GM12878 (cell line): Measurements from ENCODE around the gene ELAVL1. TPM values are rescaled to one million over a fixed set of nuclear protein-coding genes. Genes with fewer than 3 reads are reported as not detected.

ENCODE experiments used
- ATAC-seq: fragments of 200-7000 bp; cut with Tn5 transposase; 3 replicates; pipeline ENCODE4 v1.9.1; 2020; ENCODE audit warnings: mild to moderate bottlenecking, moderate library complexity
- BruUV-seq: library from RNA; stranded (reverse); fragments of 400-500 nt; replicated peaks from 2 replicates; lab custom pipeline; 2021; lab: Mats Ljungman, UMichigan
- CTCF ChIA-PET: fragments of 300-600 bp; sonication (Branson Sonifier 250); formaldehyde crosslinking; extraction: SDS; loops from one replicate; lab custom pipeline; 2021; ENCODE audit warnings: inconsistent platforms; lab: Yijun Ruan, JAX
- POLR2A ChIA-PET: fragments of 350-600 bp; formaldehyde crosslinking; extraction: SDS; loops from one replicate; lab custom pipeline; 2021; ENCODE audit warnings: inconsistent platforms; lab: Charles Lee
- RAD21 ChIA-PET: fragments of 300-600 bp; sonication (Branson Sonifier 250); formaldehyde crosslinking; loops from one replicate; lab custom pipeline; 2023; ENCODE audit warnings: antibody characterized with exemption; ENCODE audit not compliant: unreplicated experiment; lab: Charles Lee
- SMC1A ChIA-PET: fragments of 300-600 bp; sonication (Branson Sonifier 250); formaldehyde crosslinking; loops from one replicate; lab custom pipeline; 2023; ENCODE audit not compliant: unreplicated experiment, uncharacterized antibody; lab: Charles Lee
- DNase-seq: peaks from one replicate; pipeline ENCODE4 v3.0.0-alpha.2; 2011; ENCODE audit warnings: low read depth, low spot score
- FAIRE-seq: peaks from 3 replicates; lab custom pipeline; 2011; peaks lifted over from hg19 to GRCh38; lab: Jason Lieb, UNC
- H2AFZ ChIP-seq: 2 replicates; pipeline ENCODE4 v1.6.0; 2011; ENCODE audit warnings: low read depth, low read length, control low read depth; ENCODE audit not compliant: control insufficient read depth
- H3K27ac ChIP-seq: 2 replicates; pipeline ENCODE4 v1.5.1; 2011; ENCODE audit warnings: control low read depth; ENCODE audit not compliant: control insufficient read depth, insufficient read depth
- H3K27me3 ChIP-seq, 2 experiments: replicated peaks in 1 of 2; 2 replicates each; pipeline versions ENCODE4 v1.6.0 to v1.6.1; 2011; ENCODE audit warnings: low read length in 1 of 2; ENCODE audit not compliant: control insufficient read depth in 2 of 2, insufficient read depth in 2 of 2
- H3K36me3 ChIP-seq, 2 experiments: 2 replicates each; pipeline ENCODE4 v1.5.1; 2011; ENCODE audit warnings: low read length in 1 of 2; ENCODE audit not compliant: control insufficient read depth in 2 of 2, insufficient read depth in 2 of 2
- H3K4me1 ChIP-seq: 2 replicates; pipeline ENCODE4 v1.6.1; 2011; ENCODE audit warnings: mild to moderate bottlenecking, low read length, moderate library complexity, mixed read lengths; ENCODE audit not compliant: control insufficient read depth, insufficient read depth
- H3K4me2 ChIP-seq: 2 replicates; pipeline ENCODE4 v1.6.0; 2011; ENCODE audit warnings: control low read depth; ENCODE audit not compliant: control insufficient read depth, insufficient read depth
- H3K4me3 ChIP-seq: fragments of 200-600 bp; sonication (generic); 2 replicates; pipeline ENCODE4 v1.5.1; 2016
- H3K79me2 ChIP-seq: 2 replicates; pipeline ENCODE4 v1.6.0; 2011; ENCODE audit warnings: low read length; ENCODE audit not compliant: control insufficient read depth, insufficient read depth
- H3K9ac ChIP-seq: 2 replicates; pipeline ENCODE4 v1.8.0; 2011; ENCODE audit warnings: low read length, control low read depth, mixed read lengths; ENCODE audit not compliant: control insufficient read depth, insufficient read depth
- H3K9me3 ChIP-seq: replicated peaks from 3 replicates; pipeline ENCODE4 v1.5.1; 2011; ENCODE audit warnings: mild to moderate bottlenecking, low read length; ENCODE audit not compliant: control insufficient read depth, insufficient read depth
- H4K20me1 ChIP-seq: 2 replicates; pipeline ENCODE4 v1.6.0; 2011; ENCODE audit not compliant: control insufficient read depth, insufficient read depth
- ASH2L ChIP-seq: fragments of 300-600, 200-600 bp; sonication (generic); IDR thresholded peaks from 2 replicates; pipeline ENCODE4 v1.6.1; 2017; ENCODE audit warnings: low read depth, mild to moderate bottlenecking, borderline replicate concordance
- BCL11A ChIP-seq: IDR thresholded peaks from 2 replicates; pipeline ENCODE4 v1.6.1; 2011; ENCODE audit warnings: low read depth, low read length
- CBX5 ChIP-seq: sonication (generic); IDR thresholded peaks from 2 replicates; pipeline ENCODE4 v1.6.1; 2016; ENCODE audit warnings: low read depth, moderate library complexity, mild to moderate bottlenecking, inconsistent platforms
- EGR1 ChIP-seq, 2 experiments: IDR thresholded peaks; 1 replicate in 1 of 2; 2 replicates in 1 of 2; pipeline ENCODE4 v1.6.1; 2011 to 2012; ENCODE audit warnings: low read depth in 2 of 2, low read length in 2 of 2, borderline replicate concordance in 1 of 2, mild to moderate bottlenecking in 1 of 2, moderate library complexity in 1 of 2
- FOS ChIP-seq: IDR thresholded peaks from 3 replicates; pipeline ENCODE4 v1.6.1; 2011; ENCODE audit warnings: borderline replicate concordance; ENCODE audit not compliant: insufficient read length; ENCODE audit errors: extremely low read depth
- FOXM1 ChIP-seq: IDR thresholded peaks from 2 replicates; pipeline ENCODE4 v1.6.1; 2012; ENCODE audit warnings: low read depth, mild to moderate bottlenecking, inconsistent platforms, low read length, moderate library complexity
- GABPA ChIP-seq: IDR thresholded peaks from 2 replicates; pipeline ENCODE4 v1.6.1; 2014; ENCODE audit warnings: antibody characterized with exemption, low read depth, mild to moderate bottlenecking, inconsistent platforms
- MAX ChIP-seq: IDR thresholded peaks from 2 replicates; pipeline ENCODE4 v1.6.1; 2012; ENCODE audit warnings: low read depth, low read length, improper control_type of control experiment
- NBN ChIP-seq: fragments of 450-650 bp; IDR thresholded peaks from 2 replicates; pipeline ENCODE4 v1.6.1; 2016
- NKRF ChIP-seq: fragments of 450-650 bp; conservative IDR thresholded peaks from 2 replicates; pipeline ENCODE4 v1.6.1; 2017; ENCODE audit warnings: mild to moderate bottlenecking, moderate library complexity
- SMAD1 ChIP-seq: fragments of 450-650 bp; IDR thresholded peaks from 2 replicates; pipeline ENCODE4 v1.6.1; 2018; ENCODE audit warnings: mild to moderate bottlenecking, low read depth; ENCODE audit not compliant: partially characterized antibody
- TCF7 ChIP-seq: IDR thresholded peaks from 2 replicates; pipeline ENCODE4 v1.6.1; 2014; ENCODE audit warnings: antibody characterized with exemption, borderline replicate concordance
- ZSCAN29 ChIP-seq: fragments of 450-650 bp; IDR thresholded peaks from 2 replicates; pipeline ENCODE4 v1.6.1; 2017; ENCODE audit warnings: mild to moderate bottlenecking, moderate library complexity
- WGBS: methylation state at CpG from one replicate; pipeline ENCODE4 v1.1.6; 2016; ENCODE audit warnings: low lambda C conversion rate; ENCODE audit not compliant: insufficient replicate concordance, insufficient coverage; ENCODE audit errors: missing lambda C conversion rate; 5-methylcytosine and 5-hydroxymethylcytosine counted together
- in situ Hi-C: fragments of 300-500 bp; cut with MboI; formaldehyde crosslinking; loops from 9 replicates; pipeline ENCODE4 v1.14.3; 2018; ENCODE audit warnings: mixed read lengths
- intact Hi-C: fragments of 100-400 bp; cut with micrococcal nuclease; formaldehyde crosslinking; loops from one replicate; pipeline ENCODE4 v1.14.2; 2022; ENCODE audit not compliant: unreplicated experiment
- polyA plus RNA-seq, 11 experiments: library from polyadenylated mRNA; depleted of rRNA in 4 of 11; unstranded in 6 of 11; stranded (reverse) in 5 of 11; fragments of >200 nt; fragmentation: Nextera tagmentation in 4 of 11; fragmentation: Illumina TruSeq in 1 of 11; extraction: Ambion mirVana in 4 of 11; extraction: Trizol in 1 of 11; gene quantifications; 1 replicate in 1 of 11; 2 replicates in 10 of 11; pipeline versions ENCODE4 v1.2.1 to v1.2.3, GENCODE V29; 2011 to 2016; ENCODE audit warnings: inconsistent platforms in 2 of 11, missing spikeins in 2 of 11, low read depth in 1 of 11
- total RNA-seq, 4 experiments: library from RNA; depleted of rRNA in 3 of 4; stranded (reverse); fragments of >200 nt in 3 of 4; fragmentation: Illumina TruSeq in 1 of 4; extraction: Trizol in 1 of 4; gene quantifications; 2 replicates each; pipeline versions ENCODE4 v1.2.1 to v1.2.3, GENCODE V29; 2013 to 2021
- TF ChIP-seq, protein P1 (sequence below): fragments of 450-650 bp; IDR thresholded peaks from 2 replicates; pipeline ENCODE4 v1.6.1; 2018; ENCODE audit warnings: mild to moderate bottlenecking, low read depth, moderate library complexity; ENCODE audit not compliant: partially characterized antibody
- TF ChIP-seq, protein P2 (sequence below): IDR thresholded peaks from 2 replicates; pipeline ENCODE4 v1.6.1; 2011; ENCODE audit warnings: low read depth, low read length, improper control_type of control experiment, borderline replicate concordance
- TF ChIP-seq, protein P3 (sequence below): fragments of 450-650 bp; IDR thresholded peaks from 2 replicates; pipeline ENCODE4 v1.6.1; 2016; ENCODE audit warnings: mild to moderate bottlenecking

ELAVL1 gene
- total and polyA plus RNA-seq, 10 of the 15 experiments (the other 5 are each of a cell fraction or from before 2014, with no cell fraction given): 7.4 to 155 (median 70.3) TPM

DNA sequence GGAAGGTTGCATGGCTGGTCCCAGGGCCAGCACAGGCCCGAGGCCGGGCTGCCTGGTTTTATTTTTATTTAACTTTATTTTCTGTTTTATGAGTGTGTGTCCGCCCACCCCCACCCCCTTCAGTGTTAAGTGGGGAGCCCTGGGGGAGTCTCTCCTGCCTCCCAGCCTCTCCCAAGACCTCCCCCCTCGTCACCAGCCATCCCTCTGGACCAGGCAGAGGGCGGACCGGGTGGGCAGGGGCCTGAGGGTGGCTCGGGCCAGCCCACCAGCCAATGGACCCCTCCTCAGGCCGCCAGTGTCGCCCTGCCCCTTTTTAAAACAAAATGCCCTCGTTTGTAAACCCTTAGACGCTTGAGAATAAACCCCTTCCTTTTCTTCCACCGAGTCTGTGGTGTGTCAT is 91.3 kb downstream of the ELAVL1 start (continued):
- no peak for TF ChIP-seq MAX
- no peak for TF ChIP-seq ASH2L
- no peak for TF ChIP-seq CBX5
- no peak for TF ChIP-seq NBN
- TF ChIP-seq FOS: no peak
- no peak for TF ChIP-seq GABPA
- TF ChIP-seq EGR1 (IDR thresholded peaks at IDR 0.05; ENCODE audit: borderline replicate concordance in 1 of 2, low read depth in 2 of 2, low read length in 2 of 2): no peak
- no peak for TF ChIP-seq TCF7
- no peak for TF ChIP-seq FOXM1

GRCh38 chr19:7913652-7914051 is 91.8 kb downstream of the ELAVL1 start:
- Histone ChIP-seq H3K27me3 (peaks cover 8 to 17% of the 10 kb centered on the region in 2 experiments), H2AFZ (no peak overlapping the region), H3K9me3 (no peaks in the 10 kb centered on the region; the same call in 2 of the 3 replicates), H3K9ac (no peak overlapping the region), H3K36me3 (peaks cover 0 to 14% of the 10 kb centered on the region in 2 experiments; a peak in 3 of 4 replicates), H3K27ac (no peak overlapping the region), H3K4me2 (no peak overlapping the region), H3K4me1 (no peaks in the 10 kb centered on the region), H3K4me3 (no peak overlapping the region), H4K20me1 (no peaks in the 10 kb centered on the region), H3K79me2 (no peaks in the 10 kb centered on the region)
- TSS peak; percentile 67 for BruUV-seq
- intact Hi-C loops (no loop called here), in situ Hi-C loops (no loop called here)
- ChIA-PET RAD21 (no interaction called here), CTCF (no interaction called here), POLR2A (no interaction called here), SMC1A (no interaction called here)
- 39% methylated on average over 10 of the region's 10 CpGs for WGBS
- no peak for DNase-seq
- FAIRE-seq: no peak
- no peak for ATAC-seq
- no peak for TF ChIP-seq ZSCAN29
- TF ChIP-seq, protein P1, sequence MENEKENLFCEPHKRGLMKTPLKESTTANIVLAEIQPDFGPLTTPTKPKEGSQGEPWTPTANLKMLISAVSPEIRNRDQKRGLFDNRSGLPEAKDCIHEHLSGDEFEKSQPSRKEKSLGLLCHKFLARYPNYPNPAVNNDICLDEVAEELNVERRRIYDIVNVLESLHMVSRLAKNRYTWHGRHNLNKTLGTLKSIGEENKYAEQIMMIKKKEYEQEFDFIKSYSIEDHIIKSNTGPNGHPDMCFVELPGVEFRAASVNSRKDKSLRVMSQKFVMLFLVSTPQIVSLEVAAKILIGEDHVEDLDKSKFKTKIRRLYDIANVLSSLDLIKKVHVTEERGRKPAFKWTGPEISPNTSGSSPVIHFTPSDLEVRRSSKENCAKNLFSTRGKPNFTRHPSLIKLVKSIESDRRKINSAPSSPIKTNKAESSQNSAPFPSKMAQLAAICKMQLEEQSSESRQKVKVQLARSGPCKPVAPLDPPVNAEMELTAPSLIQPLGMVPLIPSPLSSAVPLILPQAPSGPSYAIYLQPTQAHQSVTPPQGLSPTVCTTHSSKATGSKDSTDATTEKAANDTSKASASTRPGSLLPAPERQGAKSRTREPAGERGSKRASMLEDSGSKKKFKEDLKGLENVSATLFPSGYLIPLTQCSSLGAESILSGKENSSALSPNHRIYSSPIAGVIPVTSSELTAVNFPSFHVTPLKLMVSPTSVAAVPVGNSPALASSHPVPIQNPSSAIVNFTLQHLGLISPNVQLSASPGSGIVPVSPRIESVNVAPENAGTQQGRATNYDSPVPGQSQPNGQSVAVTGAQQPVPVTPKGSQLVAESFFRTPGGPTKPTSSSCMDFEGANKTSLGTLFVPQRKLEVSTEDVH: no peak
- no peak for TF ChIP-seq SMAD1
- TF ChIP-seq, protein P2, sequence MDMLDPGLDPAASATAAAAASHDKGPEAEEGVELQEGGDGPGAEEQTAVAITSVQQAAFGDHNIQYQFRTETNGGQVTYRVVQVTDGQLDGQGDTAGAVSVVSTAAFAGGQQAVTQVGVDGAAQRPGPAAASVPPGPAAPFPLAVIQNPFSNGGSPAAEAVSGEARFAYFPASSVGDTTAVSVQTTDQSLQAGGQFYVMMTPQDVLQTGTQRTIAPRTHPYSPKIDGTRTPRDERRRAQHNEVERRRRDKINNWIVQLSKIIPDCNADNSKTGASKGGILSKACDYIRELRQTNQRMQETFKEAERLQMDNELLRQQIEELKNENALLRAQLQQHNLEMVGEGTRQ: no peak
- no peak for TF ChIP-seq BCL11A
- TF ChIP-seq, protein P3, sequence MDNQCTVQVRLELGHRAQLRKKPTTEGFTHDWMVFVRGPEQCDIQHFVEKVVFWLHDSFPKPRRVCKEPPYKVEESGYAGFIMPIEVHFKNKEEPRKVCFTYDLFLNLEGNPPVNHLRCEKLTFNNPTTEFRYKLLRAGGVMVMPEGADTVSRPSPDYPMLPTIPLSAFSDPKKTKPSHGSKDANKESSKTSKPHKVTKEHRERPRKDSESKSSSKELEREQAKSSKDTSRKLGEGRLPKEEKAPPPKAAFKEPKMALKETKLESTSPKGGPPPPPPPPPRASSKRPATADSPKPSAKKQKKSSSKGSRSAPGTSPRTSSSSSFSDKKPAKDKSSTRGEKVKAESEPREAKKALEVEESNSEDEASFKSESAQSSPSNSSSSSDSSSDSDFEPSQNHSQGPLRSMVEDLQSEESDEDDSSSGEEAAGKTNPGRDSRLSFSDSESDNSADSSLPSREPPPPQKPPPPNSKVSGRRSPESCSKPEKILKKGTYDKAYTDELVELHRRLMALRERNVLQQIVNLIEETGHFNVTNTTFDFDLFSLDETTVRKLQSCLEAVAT: no peak
- TF ChIP-seq NKRF: no peak
